ENCODE data around the gene HOXC10.

The HOXC10 gene

GRCh38 chr12:53984901-53985691 lies at the start of gene HOXC10:
Gene HOXC10 (plus strand): TSS chr12:53985146. CDS start chr12:53985260, 114 bp downstream.
- ATAC-seq, result peak; percentile 84
- peak; percentile 91 for DNase-seq

DNA sequence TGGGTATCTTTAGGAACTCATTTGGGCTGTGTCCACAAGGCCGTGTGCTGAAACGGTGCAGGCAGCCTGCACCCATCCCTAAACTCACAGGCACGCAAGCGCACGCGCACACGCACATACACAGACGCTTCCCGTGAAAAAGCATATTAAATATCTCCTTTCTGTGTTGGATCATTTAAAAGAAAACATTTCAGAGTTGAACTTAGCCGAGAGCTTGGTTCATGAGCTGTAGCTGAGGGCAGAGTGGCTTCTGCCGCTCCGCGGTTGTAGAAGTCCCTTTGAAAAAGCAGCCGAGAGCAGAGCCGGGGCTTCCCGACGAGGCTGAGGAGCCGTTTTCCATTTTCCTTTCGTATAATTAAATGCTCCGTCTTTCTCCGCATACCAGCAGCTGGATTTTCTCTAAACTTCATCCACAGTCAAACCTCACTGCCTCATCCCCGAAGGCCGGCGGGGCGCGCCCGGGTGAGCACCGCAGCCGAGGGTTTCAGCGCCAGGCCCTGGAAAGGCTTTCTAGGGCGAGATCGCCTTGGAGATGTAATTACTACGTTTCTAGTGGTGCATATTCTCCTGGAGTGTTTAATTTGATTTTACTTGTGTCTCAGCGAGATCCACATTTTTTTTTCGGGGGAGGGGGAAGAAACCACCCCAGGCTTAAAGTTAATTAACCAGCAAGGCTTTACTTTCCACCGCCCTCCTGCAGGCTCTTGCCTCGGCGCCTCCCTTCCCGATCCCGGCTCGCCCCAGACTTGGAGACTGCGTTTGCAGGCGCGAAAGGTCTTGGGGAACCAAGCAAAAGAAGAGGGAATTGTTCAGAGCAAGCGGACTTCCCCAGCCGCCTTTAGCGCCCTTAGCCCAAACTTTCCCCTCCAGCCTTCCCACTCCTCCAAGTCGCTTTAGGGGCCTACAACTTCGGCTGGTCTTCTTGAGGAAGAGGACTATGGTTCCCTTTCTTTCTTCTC lies 49.3 kb upstream of the HOXC10 start:
- DNase-seq (no peak), ATAC-seq (no peak)

GRCh38 chr12:53937099-53937498 lies 47.8 kb upstream of the HOXC10 start:
- ATAC-seq (no peak), DNase-seq (no peak)

GRCh38 chr12:53937596-53938325 lies 47.2 kb upstream of the HOXC10 start:
- DNase-seq (no peak), ATAC-seq (no peak)

- DNase-seq, result no peak
- ATAC-seq, result peak; percentile 36
These were observed 46.4 kb upstream of the HOXC10 start, which contains the start of gene HOXC13 for GRCh38 chr12:53938326-53939140. Gene HOXC13 (plus strand): TSS chr12:53938831. CDS start chr12:53938907, 76 bp downstream.

GRCh38 chr12:53939141-53940108 lies 45.5 kb upstream of the HOXC10 start:
- no peak for ATAC-seq
- DNase-seq, result no peak

GRCh38 chr12:53940443-53941014 lies 44.4 kb upstream of the HOXC10 start:
- ATAC-seq (no peak), DNase-seq (no peak)

- DNase-seq, result no peak
- ATAC-seq, result no peak
These were observed 43.8 kb upstream of the HOXC10 start for GRCh38 chr12:53941187-53941586.

GRCh38 chr12:53941750-53942149 lies 43.2 kb upstream of the HOXC10 start:
- no peak for DNase-seq
- no peak for ATAC-seq

GRCh38 chr12:53942467-53942997 lies 42.4 kb upstream of the HOXC10 start:
- no peak for DNase-seq
- ATAC-seq, result no peak

GRCh38 chr12:53944209-53944608 lies 40.7 kb upstream of the HOXC10 start:
- DNase-seq (no peak), ATAC-seq (no peak)

DNA sequence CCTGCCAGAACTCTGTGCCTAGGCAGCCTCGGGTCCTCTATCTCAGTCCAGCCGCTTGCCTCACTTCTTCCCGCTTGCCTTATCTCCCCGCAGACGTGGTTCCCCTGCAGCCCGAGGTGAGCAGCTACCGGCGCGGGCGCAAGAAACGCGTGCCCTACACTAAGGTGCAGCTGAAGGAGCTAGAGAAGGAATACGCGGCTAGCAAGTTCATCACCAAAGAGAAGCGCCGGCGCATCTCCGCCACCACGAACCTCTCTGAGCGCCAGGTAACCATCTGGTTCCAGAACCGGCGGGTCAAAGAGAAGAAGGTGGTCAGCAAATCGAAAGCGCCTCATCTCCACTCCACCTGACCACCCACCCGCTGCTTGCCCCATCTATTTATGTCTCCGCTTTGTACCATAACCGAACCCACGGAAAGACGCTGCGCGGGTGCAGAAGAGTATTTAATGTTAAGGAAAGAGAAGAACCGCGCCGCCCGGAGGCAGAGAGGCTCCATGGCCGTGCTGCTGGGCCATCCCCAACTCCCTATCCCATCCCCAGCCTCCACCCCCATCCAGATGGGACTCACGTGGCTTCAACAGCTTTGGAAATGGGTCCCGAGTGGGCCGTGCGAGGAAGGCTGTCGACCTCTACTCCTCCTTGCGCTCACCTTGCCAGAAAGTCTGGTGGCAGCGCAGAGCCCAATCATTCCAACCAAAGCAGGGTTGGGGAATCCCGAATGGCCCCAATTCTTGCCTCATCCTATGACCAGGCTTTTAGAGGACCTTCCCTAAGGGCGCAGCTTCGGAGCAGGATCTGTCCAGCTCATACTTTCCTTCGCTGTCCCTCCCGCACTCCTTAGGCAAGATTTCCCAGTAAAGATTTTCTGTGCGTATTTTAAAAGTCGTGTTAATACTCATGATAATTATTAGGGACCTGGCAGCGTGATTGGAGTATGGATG lies 39.8 kb upstream of the HOXC10 start:
- ATAC-seq (no peak), DNase-seq (no peak)

DNA sequence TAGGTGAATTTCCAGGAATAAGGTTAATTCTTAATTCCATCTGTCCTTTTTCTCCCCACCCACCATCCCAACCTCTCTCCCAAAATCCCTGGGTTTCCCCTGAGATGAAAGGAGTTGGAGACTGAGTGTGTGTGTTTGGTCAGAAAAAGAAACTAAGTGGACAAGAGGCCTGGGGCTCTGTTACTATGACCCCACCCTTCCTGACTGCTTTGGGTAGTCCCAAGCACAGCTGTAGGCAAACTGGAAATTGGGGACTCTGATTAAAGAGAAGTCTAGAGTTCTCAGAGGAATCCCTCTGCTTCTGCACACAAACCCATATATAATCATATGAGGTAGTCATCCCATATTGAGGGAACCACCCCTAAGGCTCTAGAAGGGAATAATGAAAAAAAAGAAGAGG lies 37.2 kb upstream of the HOXC10 start:
- DNase-seq (no peak), ATAC-seq (no peak)

GRCh38 chr12:53948650-53949593 lies 36.0 kb upstream of the HOXC10 start:
- no peak for DNase-seq
- no peak for ATAC-seq

- DNase-seq, result no peak
- ATAC-seq, result no peak
These were observed 35.1 kb upstream of the HOXC10 start for GRCh38 chr12:53949631-53950436.

GRCh38 chr12:53950437-53950773 lies 34.5 kb upstream of the HOXC10 start:
- no peak for DNase-seq
- ATAC-seq, result no peak
